Testis (tissue), 2 donors: Measurements from ENCODE around the gene ELK4.

ENCODE experiments used
- CTCF ChIP-seq, 3 experiments: fragments of 450-650 bp in 2 of 3; fragments of 200-600 bp in 1 of 3; sonication (generic) in 1 of 3; IDR thresholded peaks; one replicate each; pipeline ENCODE4 v1.5.1; 2016 to 2019; ENCODE audit warnings: antibody characterized with exemption in 3 of 3, mild to moderate bottlenecking in 2 of 3, moderate library complexity in 1 of 3
- POLR2A ChIP-seq: fragments of 450-650 bp; IDR thresholded peaks from one replicate; pipeline ENCODE4 v1.6.1; 2017; ENCODE audit warnings: antibody characterized with exemption, mild to moderate bottlenecking, moderate library complexity

DNA sequence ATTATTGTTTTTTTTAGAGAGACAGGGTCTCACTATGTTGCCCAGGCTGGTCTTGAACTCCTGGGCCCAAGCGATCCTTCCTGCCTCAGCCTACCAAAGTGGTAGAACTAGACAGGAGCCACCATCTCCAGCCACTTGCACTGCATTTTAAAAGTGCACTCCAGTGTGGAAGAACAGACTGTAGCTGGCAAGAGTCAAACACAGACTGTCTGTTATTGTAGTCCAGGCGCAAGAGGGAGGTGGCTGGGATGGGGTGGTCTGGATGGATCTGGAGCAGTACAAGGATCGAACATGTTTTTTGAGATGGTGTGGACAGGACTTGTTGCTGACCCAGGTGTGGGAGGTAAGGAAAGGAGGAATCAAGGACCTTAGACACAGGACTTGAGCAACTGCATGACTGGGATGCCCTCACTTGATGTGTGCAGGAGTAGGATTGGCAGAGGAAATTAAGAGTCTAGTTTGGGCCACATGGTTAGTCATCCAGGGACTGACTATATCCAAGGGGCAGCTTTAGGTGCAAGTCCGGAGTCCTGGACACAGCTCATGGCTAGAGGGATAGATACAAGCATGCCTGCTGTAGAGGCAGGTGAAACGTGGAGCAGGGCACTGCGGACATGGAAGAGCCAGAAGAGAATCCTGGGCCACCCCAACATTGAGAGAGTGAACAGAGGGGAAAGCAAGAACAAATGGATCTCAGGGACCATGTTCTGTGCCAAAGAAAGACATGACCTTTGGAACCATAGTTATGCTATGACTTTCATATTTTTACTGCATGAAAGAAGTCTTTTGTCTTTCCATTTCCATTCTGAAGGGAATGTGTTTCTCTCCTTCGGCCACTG is 42.0 kb downstream of the ELK4 start:
- TF ChIP-seq CTCF (IDR thresholded peaks at IDR 0.05): no peak
- no peak for TF ChIP-seq POLR2A
